KMS-11 (cell line): Measurements from ENCODE around the gene TM9SF4.
"Not testable (repeated sequence)": the region's sequence is repeated elsewhere in the genome, so short reads cannot be mapped to it uniquely, and the experiment has no call there.

Source experiments
- H2AFZ ChIP-seq: fragments of 200-600 bp; sonication (generic); 2 replicates; pipeline ENCODE4 v1.6.1; 2016; ENCODE audit warnings: antibody characterized with exemption, mixed run types, low read depth
- H3K27ac ChIP-seq: fragments of 200-600 bp; sonication (generic); 2 replicates; pipeline ENCODE4 v1.6.1; 2016; ENCODE audit warnings: mild to moderate bottlenecking, mixed run types
- H3K27me3 ChIP-seq: fragments of 200-600 bp; sonication (generic); 2 replicates; pipeline ENCODE4 v1.6.1; 2017; ENCODE audit warnings: mild to moderate bottlenecking, low read depth, mixed run types, moderate library complexity; ENCODE audit not compliant: insufficient read depth
- H3K36me3 ChIP-seq: fragments of 200-600 bp; sonication (generic); 2 replicates; pipeline ENCODE4 v1.6.1; 2017; ENCODE audit warnings: mild to moderate bottlenecking, mixed run types; ENCODE audit not compliant: insufficient read depth
- H3K4me1 ChIP-seq: fragments of 200-600 bp; sonication (generic); 2 replicates; pipeline ENCODE4 v1.6.1; 2016; ENCODE audit warnings: mild to moderate bottlenecking, low read depth, mixed run types; ENCODE audit not compliant: poor library complexity, severe bottlenecking
- H3K4me2 ChIP-seq: fragments of 200-600 bp; sonication (generic); 2 replicates; pipeline ENCODE4 v1.7.0; 2016; ENCODE audit warnings: mild to moderate bottlenecking, mixed run types
- H3K4me3 ChIP-seq: fragments of 200-600 bp; sonication (generic); IDR thresholded peaks from 2 replicates; pipeline ENCODE4 v1.6.1; 2017; ENCODE audit warnings: low read depth, low read length, mixed read lengths; ENCODE audit not compliant: insufficient read depth
- H3K79me2 ChIP-seq: fragments of 200-600 bp; sonication (generic); 2 replicates; pipeline ENCODE4 v1.6.1; 2016; ENCODE audit warnings: low read depth, mixed run types; ENCODE audit not compliant: insufficient read depth
- H3K9ac ChIP-seq: fragments of 200-600 bp; sonication (generic); 2 replicates; pipeline ENCODE4 v1.6.1; 2016; ENCODE audit warnings: mild to moderate bottlenecking, mixed run types
- H4K20me1 ChIP-seq: fragments of 200-600 bp; sonication (generic); 2 replicates; pipeline ENCODE4 v1.6.1; 2016; ENCODE audit warnings: mild to moderate bottlenecking, mixed run types; ENCODE audit not compliant: insufficient read depth
- CTCF ChIP-seq: fragments of 200-600 bp; sonication (generic); conservative IDR thresholded peaks from 2 replicates; pipeline ENCODE4 v1.6.1; 2017; ENCODE audit warnings: low read depth, mild to moderate bottlenecking, antibody characterized with exemption, low read length, moderate library complexity, mixed read lengths

Gene TM9SF4

DNA sequence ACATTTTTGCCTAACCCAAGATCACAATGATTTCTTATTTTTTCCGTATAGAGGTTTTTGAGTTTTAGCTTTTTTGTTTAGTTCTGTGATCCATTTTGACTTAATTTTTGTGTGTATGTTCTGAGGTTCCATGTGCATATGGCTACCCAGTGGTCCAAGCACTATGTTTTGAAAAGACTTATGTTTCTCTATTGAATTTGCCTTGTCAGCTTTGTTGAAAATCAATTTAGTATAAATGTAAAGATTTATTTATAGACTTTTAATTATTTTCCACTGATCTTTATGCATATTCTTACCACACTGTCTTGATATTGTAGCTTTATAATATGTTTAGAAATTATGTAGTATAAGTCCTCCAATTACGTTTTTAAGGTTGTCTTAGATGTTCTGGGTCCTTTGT lies 10.2 kb downstream of the TM9SF4 start:
- Histone ChIP-seq H2AFZ (no peak overlapping the region), H3K79me2 (peaks cover 57% of the 10 kb centered on the region), H3K4me3 (no peak overlapping the region), H4K20me1 (peaks cover 11% of the 10 kb centered on the region; the same call in 1 of the 2 replicates), H3K27me3 (no peaks in the 10 kb centered on the region), H3K27ac (no peak overlapping the region), H3K4me2 (no peak overlapping the region), H3K36me3 (no peaks in the 10 kb centered on the region), H3K4me1 (no peaks in the 10 kb centered on the region), H3K9ac (no peak overlapping the region)
- TF ChIP-seq CTCF, result no peak

DNA sequence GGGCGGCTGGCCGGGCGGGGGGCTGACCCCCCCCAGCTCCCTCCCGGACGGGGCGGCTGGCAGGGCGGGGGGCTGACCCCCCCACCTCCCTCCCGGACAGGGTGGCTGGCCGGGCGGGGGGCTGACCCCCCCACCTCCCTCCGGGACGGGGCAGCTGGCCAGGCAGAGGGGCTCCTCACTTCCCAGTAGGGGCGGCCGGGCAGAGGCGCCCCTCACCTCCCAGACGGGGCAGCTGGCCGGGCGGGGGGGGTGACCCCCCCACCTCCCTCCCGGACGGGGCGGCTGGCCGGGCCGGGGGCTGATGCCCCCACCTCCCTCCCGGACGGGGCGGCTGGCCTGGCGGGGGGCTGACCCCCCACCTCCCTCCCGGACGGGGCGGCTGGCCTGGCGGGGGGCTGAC lies 12.4 kb downstream of the TM9SF4 start:
- not testable (repeated sequence) for H3K27ac ChIP-seq, H3K36me3 ChIP-seq
- H3K79me2 ChIP-seq, result peaks cover 43% of the 10 kb centered on the region

GRCh38 chr20:32123088-32123487 lies 13.6 kb downstream of the TM9SF4 start:
- Histone ChIP-seq H3K79me2 (peaks cover 40% of the 10 kb centered on the region), H3K27ac (no peak overlapping the region), H3K4me3 (no peak overlapping the region), H3K4me1 (peaks cover 7% of the 10 kb centered on the region), H2AFZ (no peak overlapping the region), H3K27me3 (no peaks in the 10 kb centered on the region), H3K9ac (peak overlapping the region; percentile 5; the same call in 1 of the 2 replicates), H3K36me3 (no peaks in the 10 kb centered on the region), H4K20me1 (no peaks in the 10 kb centered on the region; the same call in 1 of the 2 replicates), H3K4me2 (no peak overlapping the region)
- no peak for TF ChIP-seq CTCF

More for the DNA sequence above, 12.4 kb downstream of the TM9SF4 start:
- H4K20me1 ChIP-seq, H3K4me2 ChIP-seq, H3K9ac ChIP-seq, H2AFZ ChIP-seq, H3K4me1 ChIP-seq, H3K27me3 ChIP-seq, H3K4me3 ChIP-seq: not testable (repeated sequence)

GRCh38 chr20:32124916-32125454 lies 15.5 kb downstream of the TM9SF4 start:
- no peaks in the 10 kb centered on the region for H4K20me1 ChIP-seq
- no peaks in the 10 kb centered on the region for H3K27me3 ChIP-seq
- no peak overlapping the region for H3K4me3 ChIP-seq
- no peak overlapping the region for H3K9ac ChIP-seq
- peaks cover 7% of the 10 kb centered on the region for H3K4me1 ChIP-seq
- H2AFZ ChIP-seq, result no peak overlapping the region
- no peak for TF ChIP-seq CTCF
- H3K79me2 ChIP-seq, result peaks cover 43% of the 10 kb centered on the region
- H3K4me2 ChIP-seq, result no peak overlapping the region
- H3K27ac ChIP-seq, result no peak overlapping the region
- no peaks in the 10 kb centered on the region; the same call in 1 of the 2 replicates for H3K36me3 ChIP-seq

DNA sequence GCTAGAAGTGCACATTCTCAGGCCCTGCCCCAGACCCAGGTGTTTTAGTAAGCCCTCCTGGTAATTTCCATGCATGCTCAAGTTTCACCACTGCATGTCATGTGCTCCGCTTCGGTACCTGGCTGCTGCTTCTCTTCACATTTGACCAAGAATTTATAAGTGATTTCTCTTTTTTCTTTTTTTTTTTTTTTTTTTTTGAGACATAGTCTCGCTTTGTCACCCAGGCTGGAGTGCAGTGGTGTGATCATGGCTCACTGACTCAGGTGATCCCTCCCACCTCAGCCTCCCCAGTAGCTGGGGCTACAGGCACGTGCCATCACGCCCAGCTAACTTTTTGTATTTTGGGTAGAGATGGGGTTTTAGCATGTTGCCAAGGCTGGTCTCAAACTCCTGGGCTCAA lies 16.0 kb downstream of the TM9SF4 start:
- H2AFZ ChIP-seq, result no peak overlapping the region
- H3K4me1 ChIP-seq, result peaks cover 7% of the 10 kb centered on the region
- no peaks in the 10 kb centered on the region for H3K27me3 ChIP-seq
- no peak for TF ChIP-seq CTCF
- peaks cover 40% of the 10 kb centered on the region; the same call in 1 of the 2 replicates for H3K79me2 ChIP-seq
- no peak overlapping the region for H3K27ac ChIP-seq
- H3K9ac ChIP-seq, result no peak overlapping the region
- no peaks in the 10 kb centered on the region for H4K20me1 ChIP-seq
- no peak overlapping the region for H3K4me3 ChIP-seq
- H3K4me2 ChIP-seq, result no peak overlapping the region
- no peaks in the 10 kb centered on the region; the same call in 1 of the 2 replicates for H3K36me3 ChIP-seq
